HepG2 (cell line): ENCODE data around the gene RAC3. TPM values are rescaled to one million over a fixed set of nuclear protein-coding genes. Genes with fewer than 3 reads are reported as not detected.

Source experiments
- BORCS8-MEF2B ChIP-seq: sonication (generic); formaldehyde crosslinking; IDR thresholded peaks from 2 replicates; pipeline ENCODE4 v1.8.0; 2022; ENCODE audit warnings: mild to moderate bottlenecking, missing genetic modification reagents
- HDAC6 ChIP-seq: fragments of 200-600 bp; sonication (generic); IDR thresholded peaks from 2 replicates; pipeline ENCODE4 v1.7.0; 2017; ENCODE audit warnings: mild to moderate bottlenecking, antibody characterized with exemption, low read length, low read depth
- KMT2A ChIP-seq: sonication (generic); formaldehyde crosslinking; IDR thresholded peaks from 2 replicates; pipeline ENCODE4 v1.4.0; 2020; ENCODE audit warnings: missing genetic modification reagents
- MATR3 ChIP-seq: sonication (generic); formaldehyde crosslinking; IDR thresholded peaks from 2 replicates; pipeline ENCODE4 v1.4.0; 2020; ENCODE audit warnings: missing genetic modification reagents
- MEIS2 ChIP-seq: sonication (generic); formaldehyde crosslinking; IDR thresholded peaks from 2 replicates; pipeline ENCODE4 v1.9.0; 2021; ENCODE audit warnings: mild to moderate bottlenecking, missing genetic modification reagents
- MTF1 ChIP-seq: sonication (generic); formaldehyde crosslinking; IDR thresholded peaks from 2 replicates; pipeline ENCODE4 v1.5.0; 2020; ENCODE audit warnings: missing genetic modification reagents
- NR2C2 ChIP-seq: sonication (generic); formaldehyde crosslinking; IDR thresholded peaks from 2 replicates; pipeline ENCODE4 v1.4.0; 2020; ENCODE audit warnings: missing genetic modification reagents, mild to moderate bottlenecking, moderate library complexity, borderline replicate concordance
- SIX4 ChIP-seq: sonication (generic); formaldehyde crosslinking; IDR thresholded peaks from 2 replicates; pipeline ENCODE4 v1.4.0; 2020; ENCODE audit warnings: missing genetic modification reagents
- TOPORS ChIP-seq: sonication (generic); formaldehyde crosslinking; IDR thresholded peaks from 2 replicates; pipeline ENCODE4 v1.8.0; 2023; ENCODE audit warnings: mild to moderate bottlenecking, missing genetic modification reagents
- WIZ ChIP-seq: sonication (generic); formaldehyde crosslinking; IDR thresholded peaks from 2 replicates; pipeline ENCODE4 v1.5.1; 2020; ENCODE audit warnings: mild to moderate bottlenecking, missing genetic modification reagents
- ZBTB7A ChIP-seq: sonication (generic); formaldehyde crosslinking; IDR thresholded peaks from 2 replicates; pipeline ENCODE4 v1.8.0; 2022; ENCODE audit warnings: mild to moderate bottlenecking, missing genetic modification reagents
- ZMYM3 ChIP-seq: sonication (generic); formaldehyde crosslinking; IDR thresholded peaks from 2 replicates; pipeline ENCODE4 v1.5.1; 2020; ENCODE audit warnings: mild to moderate bottlenecking, missing genetic modification reagents
- ZNF234 ChIP-seq: sonication (generic); formaldehyde crosslinking; conservative IDR thresholded peaks from 2 replicates; pipeline ENCODE4 v1.5.1; 2020; ENCODE audit warnings: mild to moderate bottlenecking, missing genetic modification reagents
- ZNF317 ChIP-seq: sonication (generic); formaldehyde crosslinking; IDR thresholded peaks from 2 replicates; pipeline ENCODE4 v1.5.0; 2020; ENCODE audit warnings: mild to moderate bottlenecking, missing genetic modification reagents
- ZSCAN31 ChIP-seq: sonication (generic); formaldehyde crosslinking; IDR thresholded peaks from 2 replicates; pipeline ENCODE4 v1.5.0; 2020; ENCODE audit warnings: low read depth, mild to moderate bottlenecking, missing genetic modification reagents
- polyA plus RNA-seq, 8 experiments: library from polyadenylated mRNA; depleted of rRNA in 3 of 8; stranded (reverse) in 7 of 8; unstranded in 1 of 8; fragments of >200 nt; fragmentation: Illumina TruSeq in 4 of 8; extraction: Trizol in 4 of 8; gene quantifications; 2 replicates each; pipeline versions ENCODE4 v1.2.1 to v1.2.3, GENCODE V29; 2011 to 2016; ENCODE audit warnings: low read depth in 4 of 8, missing spikeins in 1 of 8, mixed read lengths in 1 of 8; ENCODE audit not compliant: insufficient read depth in 1 of 8
- total RNA-seq, 5 experiments: library from RNA; depleted of rRNA; stranded (reverse); fragments of >200 nt; fragmentation: Illumina TruSeq; extraction: Trizol; gene quantifications; 2 replicates each; pipeline ENCODE4 v1.2.3, GENCODE V29; 2016; ENCODE audit warnings: low read depth in 1 of 5
- TF ChIP-seq, protein P1 (sequence below): sonication (generic); formaldehyde crosslinking; IDR thresholded peaks from 2 replicates; pipeline ENCODE4 v1.5.0; 2020; ENCODE audit warnings: mild to moderate bottlenecking, missing genetic modification reagents
- TF ChIP-seq, protein P2 (sequence below): sonication (generic); formaldehyde crosslinking; IDR thresholded peaks from 2 replicates; pipeline ENCODE4 v1.9.0; 2021; ENCODE audit warnings: missing genetic modification reagents, mild to moderate bottlenecking, borderline replicate concordance
- TF ChIP-seq, protein P3 (sequence below): sonication (generic); formaldehyde crosslinking; IDR thresholded peaks from 2 replicates; pipeline ENCODE4 v1.4.0; 2020; ENCODE audit warnings: missing genetic modification reagents
- TF ChIP-seq, protein P4 (sequence below): sonication (generic); formaldehyde crosslinking; IDR thresholded peaks from 2 replicates; pipeline ENCODE4 v1.4.0; 2020; ENCODE audit warnings: mild to moderate bottlenecking, missing genetic modification reagents

RAC3 gene
- total and polyA plus RNA-seq, 2 of the 13 experiments (the other 11 are each of a cell fraction or from before 2014, with no cell fraction given), result 10.5 to 21.3 TPM

DNA sequence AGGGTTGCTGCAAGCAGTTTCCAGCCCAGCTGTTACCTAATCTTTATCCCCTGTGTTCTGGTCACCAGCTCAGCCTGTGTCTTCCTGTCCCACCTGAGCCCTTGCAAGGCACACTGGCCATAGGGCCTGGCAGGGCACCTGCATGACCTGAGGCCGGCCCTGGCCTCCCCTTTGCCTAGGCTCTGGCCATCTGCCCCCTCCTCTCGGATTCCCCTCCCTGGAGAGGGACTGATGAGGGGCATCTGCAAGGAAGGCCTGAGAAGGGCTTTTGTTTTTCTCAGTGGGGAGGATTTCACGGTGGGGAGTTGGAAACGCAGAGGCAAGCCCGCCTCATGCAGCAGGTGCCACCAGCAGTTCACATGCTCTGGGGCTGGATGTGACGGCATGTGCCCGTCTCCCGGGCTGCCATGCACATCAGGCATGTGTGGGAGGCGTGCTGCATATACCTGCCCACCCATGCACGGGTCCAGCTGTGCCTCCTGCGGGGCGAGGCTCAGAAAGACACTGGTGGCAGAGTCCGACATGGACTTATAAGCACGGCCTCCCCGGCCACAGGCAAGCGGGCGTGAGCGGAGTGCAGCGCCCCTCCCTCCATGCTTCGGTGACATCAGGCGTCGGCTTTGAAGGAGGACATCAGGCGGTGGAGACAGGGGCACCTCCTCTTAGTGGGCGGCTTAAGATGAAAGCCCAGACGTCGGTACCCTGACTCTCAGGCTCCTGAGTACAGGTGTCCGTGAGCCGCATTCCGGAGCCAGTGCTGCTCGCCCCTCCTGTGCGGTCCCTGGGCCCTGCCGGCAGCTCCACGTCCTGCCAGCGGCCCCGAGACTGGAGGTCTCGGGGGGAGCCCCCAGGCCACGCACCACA is 37.5 kb upstream of the RAC3 start (continued):
- TF ChIP-seq, protein P1, sequence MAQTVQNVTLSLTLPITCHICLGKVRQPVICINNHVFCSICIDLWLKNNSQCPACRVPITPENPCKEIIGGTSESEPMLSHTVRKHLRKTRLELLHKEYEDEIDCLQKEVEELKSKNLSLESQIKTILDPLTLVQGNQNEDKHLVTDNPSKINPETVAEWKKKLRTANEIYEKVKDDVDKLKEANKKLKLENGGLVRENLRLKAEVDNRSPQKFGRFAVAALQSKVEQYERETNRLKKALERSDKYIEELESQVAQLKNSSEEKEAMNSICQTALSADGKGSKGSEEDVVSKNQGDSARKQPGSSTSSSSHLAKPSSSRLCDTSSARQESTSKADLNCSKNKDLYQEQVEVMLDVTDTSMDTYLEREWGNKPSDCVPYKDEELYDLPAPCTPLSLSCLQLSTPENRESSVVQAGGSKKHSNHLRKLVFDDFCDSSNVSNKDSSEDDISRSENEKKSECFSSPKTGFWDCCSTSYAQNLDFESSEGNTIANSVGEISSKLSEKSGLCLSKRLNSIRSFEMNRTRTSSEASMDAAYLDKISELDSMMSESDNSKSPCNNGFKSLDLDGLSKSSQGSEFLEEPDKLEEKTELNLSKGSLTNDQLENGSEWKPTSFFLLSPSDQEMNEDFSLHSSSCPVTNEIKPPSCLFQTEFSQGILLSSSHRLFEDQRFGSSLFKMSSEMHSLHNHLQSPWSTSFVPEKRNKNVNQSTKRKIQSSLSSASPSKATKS (CRISPR knock-in tag), result no peak
- TF ChIP-seq HDAC6 (no peak), MTF1 (CRISPR knock-in tag) (no peak), MEIS2 (peak; percentile 54), WIZ (CRISPR knock-in tag) (peak; percentile 85), NR2C2 (no peak), ZSCAN31 (peak; percentile 31; the same call in 1 of the 2 replicates), ZNF234 (CRISPR knock-in tag) (no peak), MATR3 (CRISPR knock-in tag) (no peak), ZBTB7A (CRISPR knock-in tag) (peak; percentile 77; the same call in 1 of the 2 replicates), TOPORS (CRISPR knock-in tag) (peak; percentile 93; the same call in 1 of the 2 replicates), ZNF317 (CRISPR knock-in tag) (peak; percentile 34; the same call in 1 of the 2 replicates), KMT2A (CRISPR knock-in tag) (peak; percentile 22; the same call in 1 of the 2 replicates), BORCS8-MEF2B (peak; percentile 77), ZMYM3 (CRISPR knock-in tag) (no peak), SIX4 (CRISPR knock-in tag) (peak; percentile 64; the same call in 1 of the 2 replicates)
- TF ChIP-seq, protein P2, sequence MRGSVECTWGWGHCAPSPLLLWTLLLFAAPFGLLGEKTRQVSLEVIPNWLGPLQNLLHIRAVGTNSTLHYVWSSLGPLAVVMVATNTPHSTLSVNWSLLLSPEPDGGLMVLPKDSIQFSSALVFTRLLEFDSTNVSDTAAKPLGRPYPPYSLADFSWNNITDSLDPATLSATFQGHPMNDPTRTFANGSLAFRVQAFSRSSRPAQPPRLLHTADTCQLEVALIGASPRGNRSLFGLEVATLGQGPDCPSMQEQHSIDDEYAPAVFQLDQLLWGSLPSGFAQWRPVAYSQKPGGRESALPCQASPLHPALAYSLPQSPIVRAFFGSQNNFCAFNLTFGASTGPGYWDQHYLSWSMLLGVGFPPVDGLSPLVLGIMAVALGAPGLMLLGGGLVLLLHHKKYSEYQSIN (CRISPR knock-in tag), result no peak
- TF ChIP-seq, protein P3, sequence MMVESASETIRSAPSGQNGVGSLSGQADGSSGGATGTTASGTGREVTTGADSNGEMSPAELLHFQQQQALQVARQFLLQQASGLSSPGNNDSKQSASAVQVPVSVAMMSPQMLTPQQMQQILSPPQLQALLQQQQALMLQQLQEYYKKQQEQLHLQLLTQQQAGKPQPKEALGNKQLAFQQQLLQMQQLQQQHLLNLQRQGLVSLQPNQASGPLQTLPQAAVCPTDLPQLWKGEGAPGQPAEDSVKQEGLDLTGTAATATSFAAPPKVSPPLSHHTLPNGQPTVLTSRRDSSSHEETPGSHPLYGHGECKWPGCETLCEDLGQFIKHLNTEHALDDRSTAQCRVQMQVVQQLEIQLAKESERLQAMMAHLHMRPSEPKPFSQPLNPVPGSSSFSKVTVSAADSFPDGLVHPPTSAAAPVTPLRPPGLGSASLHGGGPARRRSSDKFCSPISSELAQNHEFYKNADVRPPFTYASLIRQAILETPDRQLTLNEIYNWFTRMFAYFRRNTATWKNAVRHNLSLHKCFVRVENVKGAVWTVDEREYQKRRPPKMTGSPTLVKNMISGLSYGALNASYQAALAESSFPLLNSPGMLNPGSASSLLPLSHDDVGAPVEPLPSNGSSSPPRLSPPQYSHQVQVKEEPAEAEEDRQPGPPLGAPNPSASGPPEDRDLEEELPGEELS (CRISPR knock-in tag), result peak; percentile 24; the same call in 1 of the 2 replicates
- TF ChIP-seq, protein P4, sequence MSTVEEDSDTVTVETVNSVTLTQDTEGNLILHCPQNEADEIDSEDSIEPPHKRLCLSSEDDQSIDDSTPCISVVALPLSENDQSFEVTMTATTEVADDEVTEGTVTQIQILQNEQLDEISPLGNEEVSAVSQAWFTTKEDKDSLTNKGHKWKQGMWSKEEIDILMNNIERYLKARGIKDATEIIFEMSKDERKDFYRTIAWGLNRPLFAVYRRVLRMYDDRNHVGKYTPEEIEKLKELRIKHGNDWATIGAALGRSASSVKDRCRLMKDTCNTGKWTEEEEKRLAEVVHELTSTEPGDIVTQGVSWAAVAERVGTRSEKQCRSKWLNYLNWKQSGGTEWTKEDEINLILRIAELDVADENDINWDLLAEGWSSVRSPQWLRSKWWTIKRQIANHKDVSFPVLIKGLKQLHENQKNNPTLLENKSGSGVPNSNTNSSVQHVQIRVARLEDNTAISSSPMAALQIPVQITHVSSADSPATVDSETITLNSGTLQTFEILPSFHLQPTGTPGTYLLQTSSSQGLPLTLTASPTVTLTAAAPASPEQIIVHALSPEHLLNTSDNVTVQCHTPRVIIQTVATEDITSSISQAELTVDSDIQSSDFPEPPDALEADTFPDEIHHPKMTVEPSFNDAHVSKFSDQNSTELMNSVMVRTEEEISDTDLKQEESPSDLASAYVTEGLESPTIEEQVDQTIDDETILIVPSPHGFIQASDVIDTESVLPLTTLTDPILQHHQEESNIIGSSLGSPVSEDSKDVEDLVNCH, result no peak
